ENCODE results near the gene VANGL1.

GRCh38 chr1:115654125-115654524 is 12.4 kb downstream of the VANGL1 start:
- TF ChIP-seq, protein P1, sequence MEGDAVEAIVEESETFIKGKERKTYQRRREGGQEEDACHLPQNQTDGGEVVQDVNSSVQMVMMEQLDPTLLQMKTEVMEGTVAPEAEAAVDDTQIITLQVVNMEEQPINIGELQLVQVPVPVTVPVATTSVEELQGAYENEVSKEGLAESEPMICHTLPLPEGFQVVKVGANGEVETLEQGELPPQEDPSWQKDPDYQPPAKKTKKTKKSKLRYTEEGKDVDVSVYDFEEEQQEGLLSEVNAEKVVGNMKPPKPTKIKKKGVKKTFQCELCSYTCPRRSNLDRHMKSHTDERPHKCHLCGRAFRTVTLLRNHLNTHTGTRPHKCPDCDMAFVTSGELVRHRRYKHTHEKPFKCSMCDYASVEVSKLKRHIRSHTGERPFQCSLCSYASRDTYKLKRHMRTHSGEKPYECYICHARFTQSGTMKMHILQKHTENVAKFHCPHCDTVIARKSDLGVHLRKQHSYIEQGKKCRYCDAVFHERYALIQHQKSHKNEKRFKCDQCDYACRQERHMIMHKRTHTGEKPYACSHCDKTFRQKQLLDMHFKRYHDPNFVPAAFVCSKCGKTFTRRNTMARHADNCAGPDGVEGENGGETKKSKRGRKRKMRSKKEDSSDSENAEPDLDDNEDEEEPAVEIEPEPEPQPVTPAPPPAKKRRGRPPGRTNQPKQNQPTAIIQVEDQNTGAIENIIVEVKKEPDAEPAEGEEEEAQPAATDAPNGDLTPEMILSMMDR (IDR thresholded peaks at IDR 0.05; ENCODE audit: insufficient read depth, low read length): no peak
- TF ChIP-seq POLR2AphosphoS5 (IDR thresholded peaks at IDR 0.05; ENCODE audit: low read depth): no peak
